Stimulated activated CD8-positive, alpha-beta memory T cell treated with anti-CD3 and anti-CD28 coated beads, Interleukin-2, amount 100 ng/mL, for 48 hours (primary cell): Measurements from ENCODE around the gene UNC79.
A peak's percentile ranks its signal among the peaks of the same experiment; 100 is the strongest.

ENCODE experiments used
- DNase-seq, 2 donors: peaks; one replicate each; pipeline ENCODE4 v3.0.0-alpha.2; 2020; ENCODE audit warnings: low read depth in 2 of 2

The UNC79 gene

DNA sequence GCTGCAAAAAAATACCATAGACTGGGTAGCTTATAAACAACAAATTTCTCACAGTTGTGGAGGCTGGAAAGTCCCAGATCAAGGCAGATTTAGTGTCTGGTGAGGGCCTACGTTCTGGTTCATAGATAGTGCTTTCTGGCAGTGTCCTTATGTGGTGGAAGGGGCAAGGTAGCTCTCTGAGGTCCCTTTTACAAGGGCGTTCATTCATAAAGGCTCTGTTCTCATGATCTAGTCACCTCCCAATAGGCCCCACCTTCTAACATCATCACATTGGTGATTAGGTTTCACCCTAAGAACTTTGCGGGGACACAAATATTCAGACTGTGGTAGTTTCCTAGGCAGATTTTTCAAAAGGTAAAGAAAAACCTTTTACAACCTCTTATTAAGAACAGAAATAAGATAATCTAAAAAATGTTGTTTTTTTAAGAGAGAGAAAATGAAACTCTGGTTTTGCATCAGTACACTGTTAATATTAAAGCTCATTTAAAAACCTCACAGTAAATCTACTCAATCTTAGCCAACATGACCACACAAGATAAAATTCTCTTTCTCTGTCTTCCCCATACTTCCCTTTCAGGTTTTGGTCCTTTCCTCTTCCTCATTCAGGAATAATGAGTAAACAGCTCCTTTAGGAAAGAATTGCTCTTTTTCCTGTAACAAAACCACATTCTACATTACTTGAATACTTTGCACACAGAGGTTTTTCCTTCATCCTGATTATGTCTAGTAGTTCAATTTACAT is 117.5 kb downstream of the UNC79 start:
- no peak for DNase-seq

GRCh38 chr14:93549595-93549994 is 118.9 kb downstream of the UNC79 start:
- no peak for DNase-seq

DNA sequence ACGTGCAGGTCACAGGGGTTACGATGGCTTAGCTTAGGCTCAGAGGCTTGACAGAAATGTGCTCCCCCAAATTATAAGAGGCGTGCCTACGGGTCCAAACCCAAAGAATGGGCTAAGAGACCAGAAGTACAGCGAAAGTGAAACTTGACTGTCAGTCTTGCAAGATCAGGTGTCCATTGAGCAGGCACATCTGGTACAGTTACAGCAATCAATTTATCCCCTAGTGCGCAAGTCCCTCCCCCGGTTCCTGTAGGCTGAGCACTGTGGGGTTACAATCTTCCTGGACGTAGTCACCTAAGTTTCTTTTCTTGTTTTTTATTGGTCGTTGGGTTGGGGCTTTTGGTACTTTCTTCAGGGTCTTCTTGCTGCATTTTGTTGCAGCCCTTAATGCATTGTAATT is 134.2 kb downstream of the UNC79 start:
- no peak for DNase-seq

GRCh38 chr14:93566065-93566693 is 135.4 kb downstream of the UNC79 start:
- no peak for DNase-seq

DNA sequence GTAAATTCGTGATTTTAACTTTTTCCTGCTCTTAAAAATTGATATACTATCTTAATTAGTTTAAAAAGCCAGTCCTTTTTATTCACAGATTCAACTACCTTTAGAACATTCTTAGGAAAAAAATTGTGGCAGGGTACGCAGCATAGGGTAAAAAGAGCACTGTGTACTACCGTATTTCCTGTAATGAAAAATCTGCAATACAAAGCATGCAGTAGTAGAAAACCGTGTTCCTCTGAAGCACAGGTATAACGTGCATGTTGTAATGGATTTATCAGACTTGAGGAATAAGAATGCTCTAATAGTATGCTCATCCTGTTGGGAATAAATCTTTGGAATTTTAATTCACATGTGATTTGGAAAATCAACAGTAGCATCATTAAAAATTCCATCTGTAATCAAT is 140.5 kb downstream of the UNC79 start:
- DNase-seq: no peak

- no peak for DNase-seq
Measured at GRCh38 chr14:93579178-93579577, 148.4 kb downstream of the UNC79 start.

DNA sequence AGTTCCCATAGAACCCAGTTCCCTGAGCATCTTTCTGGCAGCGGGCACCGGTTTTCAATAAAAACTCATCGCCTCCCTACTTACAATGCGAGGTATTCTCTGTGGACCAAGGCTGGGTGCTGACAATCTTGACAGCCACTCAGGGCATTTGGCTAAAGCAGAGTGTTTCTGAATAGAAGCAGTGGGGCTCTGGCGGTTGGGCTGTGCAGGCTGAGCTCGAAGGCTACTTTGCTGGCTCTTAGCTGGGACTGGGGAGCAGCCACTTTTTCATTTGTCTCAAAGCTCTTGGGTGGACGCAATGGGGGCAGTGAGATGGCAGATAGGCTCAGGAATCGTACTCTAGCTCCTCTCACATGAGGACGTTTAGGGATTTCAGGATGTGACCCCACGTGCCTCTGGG is 151.8 kb downstream of the UNC79 start:
- DNase-seq: no peak

DNA sequence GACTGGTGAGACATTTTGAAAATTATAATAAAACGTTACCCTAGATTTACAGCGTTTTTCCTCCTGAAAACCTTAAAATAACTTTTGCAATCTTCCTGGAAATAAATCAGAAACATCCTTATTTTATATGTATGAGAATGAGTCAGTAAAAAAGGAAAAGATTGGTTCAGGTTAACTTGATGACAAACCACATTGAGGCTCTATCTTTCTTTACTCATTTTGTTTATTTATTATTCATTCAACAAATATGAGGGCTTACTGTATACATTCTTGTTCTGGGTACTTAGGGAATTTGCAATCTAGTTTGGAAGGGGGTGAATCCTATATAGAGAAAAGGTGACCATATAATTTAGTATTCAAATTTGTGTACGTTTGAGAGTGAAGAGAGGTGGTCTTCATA is 156.6 kb downstream of the UNC79 start:
- DNase-seq: no peak

- no peak for DNase-seq
Measured at GRCh38 chr14:93591506-93591905, 160.8 kb downstream of the UNC79 start.

DNA sequence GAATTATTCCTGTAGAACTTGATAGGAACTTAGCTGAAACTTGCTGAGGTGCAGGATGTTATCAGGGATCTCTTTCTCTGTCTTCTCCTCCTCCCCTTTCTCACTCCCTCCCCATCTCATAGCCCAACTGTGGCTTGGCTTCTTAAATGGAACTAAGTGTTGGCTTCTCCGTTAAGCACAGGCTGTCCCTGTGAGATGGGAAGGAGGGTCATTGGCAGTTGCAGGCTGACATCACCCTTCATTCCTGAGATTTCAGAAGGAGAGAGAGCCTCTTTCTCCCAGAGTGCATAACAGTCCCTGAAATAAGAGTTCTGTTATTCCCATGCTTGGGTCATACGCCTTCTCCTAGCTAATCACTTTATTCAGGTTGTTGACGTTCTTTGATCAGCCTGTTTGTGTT is 162.0 kb downstream of the UNC79 start:
- DNase-seq: no peak

GRCh38 chr14:93606091-93606490 is 175.4 kb downstream of the UNC79 start:
- DNase-seq: no peak

- DNase-seq: no peak
Measured at GRCh38 chr14:93619176-93619793, 188.5 kb downstream of the UNC79 start.

GRCh38 chr14:93628048-93628447 is 197.3 kb downstream of the UNC79 start:
- no peak for DNase-seq

GRCh38 chr14:93629643-93630042 is 198.9 kb downstream of the UNC79 start:
- no peak for DNase-seq

GRCh38 chr14:93638790-93639189 is 208.1 kb downstream of the UNC79 start:
- DNase-seq: no peak

DNA sequence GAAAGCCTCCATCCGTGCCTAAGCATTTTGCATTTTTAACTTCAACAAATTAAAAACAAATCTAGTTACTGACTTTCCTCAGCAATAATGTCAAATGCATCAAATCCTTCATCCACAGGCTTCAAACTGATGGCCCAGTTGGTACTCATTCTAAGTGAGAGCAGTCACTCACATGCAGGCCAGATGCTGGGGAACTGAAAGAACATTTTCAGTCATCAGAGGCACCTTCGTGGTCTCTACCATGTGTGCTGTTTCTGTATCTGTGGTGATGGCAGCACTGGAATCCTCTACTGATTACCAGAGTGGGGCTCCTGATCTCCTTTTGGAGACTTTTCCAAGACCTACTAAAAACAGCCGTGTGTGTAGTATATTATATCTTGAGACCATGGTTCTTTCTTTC is 212.4 kb downstream of the UNC79 start:
- DNase-seq: no peak

DNA sequence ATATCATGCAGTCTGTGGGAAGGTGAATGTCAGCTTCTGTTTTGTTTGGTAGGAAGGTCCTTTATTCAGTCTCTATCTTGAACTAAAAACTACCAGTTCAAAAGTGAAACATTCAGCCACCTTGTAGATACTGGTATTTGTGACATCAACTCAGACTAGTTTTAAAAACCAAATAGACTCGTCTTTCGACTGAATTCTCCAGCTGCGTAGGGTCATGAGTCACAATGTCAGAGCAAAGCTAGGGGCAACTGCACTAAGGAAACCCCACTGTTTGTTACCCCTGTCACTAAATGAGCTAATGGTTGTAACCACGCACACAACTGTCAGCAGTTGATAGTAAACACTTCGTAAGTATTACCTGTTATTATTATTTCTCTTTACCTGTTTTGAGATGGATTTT is 212.9 kb downstream of the UNC79 start:
- DNase-seq: no peak

- DNase-seq: no peak
Measured at GRCh38 chr14:93645200-93645599, 214.5 kb downstream of the UNC79 start.

DNA sequence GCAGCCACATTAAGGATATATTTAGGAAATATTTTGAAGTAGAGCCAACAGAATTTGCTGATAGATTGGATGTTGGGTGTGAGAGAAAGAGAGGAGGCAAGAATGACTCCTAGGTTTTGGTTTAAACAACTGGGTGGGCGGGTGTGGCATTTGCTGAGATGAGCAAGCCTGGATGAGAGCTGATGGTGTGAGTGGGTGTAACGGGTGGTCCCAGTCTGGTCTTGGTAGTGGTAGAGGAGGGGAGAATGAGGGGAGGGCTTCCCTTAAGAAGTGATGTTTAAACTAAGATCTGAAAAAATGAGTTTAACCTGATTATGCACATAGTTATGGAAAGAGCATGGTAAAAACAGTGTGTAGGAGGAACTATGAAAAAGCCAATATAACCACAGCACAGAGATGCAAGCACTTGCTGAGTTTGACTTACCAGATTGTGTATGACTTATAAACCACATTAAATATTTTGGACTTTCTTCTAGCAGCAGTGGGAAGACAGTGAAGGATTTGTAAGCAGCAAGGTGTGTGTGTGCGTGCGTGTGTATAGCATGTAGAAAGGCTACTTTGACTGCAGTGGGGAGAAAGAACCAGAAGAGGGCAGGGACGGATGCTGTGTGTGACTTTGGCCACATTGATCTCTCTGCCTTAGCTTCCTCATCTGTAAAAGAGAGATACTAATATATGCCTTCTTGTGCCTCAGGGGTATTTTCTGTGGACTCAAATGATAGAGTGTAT is 217.9 kb downstream of the UNC79 start:
- peak; percentile 14 to 20 for DNase-seq

- no peak for DNase-seq
Measured at GRCh38 chr14:93654599-93654998, 223.9 kb downstream of the UNC79 start.

DNA sequence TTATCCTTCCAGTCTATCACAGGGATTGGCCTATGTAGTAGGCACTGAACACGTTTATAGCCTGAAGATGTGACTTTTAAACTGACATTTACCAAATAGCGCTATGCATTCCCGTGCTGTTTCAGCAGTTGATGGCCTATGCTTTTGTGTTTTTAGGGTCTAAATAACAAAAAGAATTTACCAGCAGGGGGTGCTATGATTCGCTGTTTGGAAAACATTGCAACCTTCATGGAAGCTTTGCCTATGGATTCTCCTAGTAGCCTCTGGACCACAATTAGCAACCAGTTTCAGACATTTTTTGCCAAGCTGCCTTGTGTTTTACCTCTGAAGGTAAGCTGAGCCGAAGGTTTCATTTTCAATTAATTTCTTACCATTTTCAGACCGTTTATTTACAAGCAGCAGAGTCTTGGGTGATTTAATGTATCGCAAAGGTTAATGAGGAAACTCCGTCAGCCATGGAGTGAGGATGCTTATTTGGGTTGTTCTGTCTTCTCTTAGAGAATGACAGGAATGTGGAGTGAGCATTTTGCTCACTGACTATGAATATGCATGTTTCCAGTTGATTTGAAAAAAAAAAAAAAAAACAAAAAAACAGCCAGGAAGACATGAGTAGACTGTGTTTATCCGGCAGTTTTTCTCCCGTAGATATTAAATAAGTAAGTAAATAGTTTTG is 224.5 kb downstream of the UNC79 start:
- no peak for DNase-seq

DNA sequence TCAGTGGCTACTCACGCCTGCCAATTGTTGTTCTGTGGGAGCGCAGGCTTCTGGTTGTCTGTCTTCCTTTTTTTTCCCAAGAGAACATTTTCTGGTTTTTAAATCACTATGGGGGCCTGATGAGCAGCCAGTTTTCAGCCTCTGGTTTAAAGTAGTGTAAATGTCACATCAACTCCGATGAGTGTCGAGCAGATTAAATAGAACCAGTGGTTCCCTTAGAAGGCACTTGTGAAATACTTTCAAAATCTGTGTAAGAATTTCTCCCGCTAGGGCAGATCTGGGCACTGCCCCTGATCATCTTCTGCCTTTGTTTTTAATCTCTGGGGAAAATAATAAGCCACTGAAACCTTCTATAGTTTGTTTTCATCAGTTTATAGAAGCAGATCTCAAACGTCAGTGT is 227.1 kb downstream of the UNC79 start:
- DNase-seq: no peak
